ENCODE results near the gene DNAH6.

DNA sequence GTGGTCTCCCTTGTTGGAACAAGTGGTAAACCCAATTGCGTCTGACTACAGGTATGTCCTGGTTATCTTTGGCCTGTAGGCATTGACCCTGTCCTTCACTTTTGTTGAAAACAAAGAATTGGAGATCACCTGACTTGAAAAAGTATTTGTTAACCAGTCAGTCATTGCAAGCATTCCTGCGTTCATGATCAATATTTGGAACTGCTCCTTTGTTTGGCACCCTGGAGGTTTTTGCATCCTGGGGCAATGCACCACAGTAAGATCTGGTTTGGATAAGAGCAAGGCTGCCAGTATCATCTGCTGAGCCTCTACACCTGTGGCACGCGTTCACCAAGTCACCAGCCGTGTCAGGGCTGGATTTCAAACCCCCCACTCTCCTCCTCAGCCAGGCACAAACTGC is 115.7 kb downstream of the DNAH6 start:
- TF ChIP-seq, protein P1, sequence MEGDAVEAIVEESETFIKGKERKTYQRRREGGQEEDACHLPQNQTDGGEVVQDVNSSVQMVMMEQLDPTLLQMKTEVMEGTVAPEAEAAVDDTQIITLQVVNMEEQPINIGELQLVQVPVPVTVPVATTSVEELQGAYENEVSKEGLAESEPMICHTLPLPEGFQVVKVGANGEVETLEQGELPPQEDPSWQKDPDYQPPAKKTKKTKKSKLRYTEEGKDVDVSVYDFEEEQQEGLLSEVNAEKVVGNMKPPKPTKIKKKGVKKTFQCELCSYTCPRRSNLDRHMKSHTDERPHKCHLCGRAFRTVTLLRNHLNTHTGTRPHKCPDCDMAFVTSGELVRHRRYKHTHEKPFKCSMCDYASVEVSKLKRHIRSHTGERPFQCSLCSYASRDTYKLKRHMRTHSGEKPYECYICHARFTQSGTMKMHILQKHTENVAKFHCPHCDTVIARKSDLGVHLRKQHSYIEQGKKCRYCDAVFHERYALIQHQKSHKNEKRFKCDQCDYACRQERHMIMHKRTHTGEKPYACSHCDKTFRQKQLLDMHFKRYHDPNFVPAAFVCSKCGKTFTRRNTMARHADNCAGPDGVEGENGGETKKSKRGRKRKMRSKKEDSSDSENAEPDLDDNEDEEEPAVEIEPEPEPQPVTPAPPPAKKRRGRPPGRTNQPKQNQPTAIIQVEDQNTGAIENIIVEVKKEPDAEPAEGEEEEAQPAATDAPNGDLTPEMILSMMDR (IDR thresholded peaks at IDR 0.05), result no peak
- no peak for TF ChIP-seq POLR2A (IDR thresholded peaks at IDR 0.05)

Measured in heart left ventricle (tissue), 13 donors.